GM12875 (cell line): ENCODE data around the gene SLC10A7.

Experiments used
- H3K4me3 ChIP-seq: one replicate; pipeline ENCODE4 v1.5.1; 2011; ENCODE audit warnings: low read depth, low read length, control low read depth
- TF ChIP-seq, protein P1 (sequence below): IDR thresholded peaks from 2 replicates; pipeline ENCODE4 v1.5.1; 2011; ENCODE audit warnings: low read depth, mild to moderate bottlenecking, control low read depth, inconsistent platforms, low read length, moderate library complexity, borderline replicate concordance; ENCODE audit not compliant: insufficient read depth

Gene SLC10A7

GRCh38 chr4:146338512-146338911 lies 183.2 kb downstream of the SLC10A7 start:
- no peak overlapping the region for H3K4me3 ChIP-seq
- TF ChIP-seq, protein P1, sequence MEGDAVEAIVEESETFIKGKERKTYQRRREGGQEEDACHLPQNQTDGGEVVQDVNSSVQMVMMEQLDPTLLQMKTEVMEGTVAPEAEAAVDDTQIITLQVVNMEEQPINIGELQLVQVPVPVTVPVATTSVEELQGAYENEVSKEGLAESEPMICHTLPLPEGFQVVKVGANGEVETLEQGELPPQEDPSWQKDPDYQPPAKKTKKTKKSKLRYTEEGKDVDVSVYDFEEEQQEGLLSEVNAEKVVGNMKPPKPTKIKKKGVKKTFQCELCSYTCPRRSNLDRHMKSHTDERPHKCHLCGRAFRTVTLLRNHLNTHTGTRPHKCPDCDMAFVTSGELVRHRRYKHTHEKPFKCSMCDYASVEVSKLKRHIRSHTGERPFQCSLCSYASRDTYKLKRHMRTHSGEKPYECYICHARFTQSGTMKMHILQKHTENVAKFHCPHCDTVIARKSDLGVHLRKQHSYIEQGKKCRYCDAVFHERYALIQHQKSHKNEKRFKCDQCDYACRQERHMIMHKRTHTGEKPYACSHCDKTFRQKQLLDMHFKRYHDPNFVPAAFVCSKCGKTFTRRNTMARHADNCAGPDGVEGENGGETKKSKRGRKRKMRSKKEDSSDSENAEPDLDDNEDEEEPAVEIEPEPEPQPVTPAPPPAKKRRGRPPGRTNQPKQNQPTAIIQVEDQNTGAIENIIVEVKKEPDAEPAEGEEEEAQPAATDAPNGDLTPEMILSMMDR: no peak

- TF ChIP-seq, protein P1: no peak
- no peak overlapping the region for H3K4me3 ChIP-seq
Measured at GRCh38 chr4:146336410-146336807, 185.3 kb downstream of the SLC10A7 start.

- H3K4me3 ChIP-seq: no peak overlapping the region
- TF ChIP-seq, protein P1: no peak
Measured at GRCh38 chr4:146335763-146336409, 185.9 kb downstream of the SLC10A7 start.

DNA sequence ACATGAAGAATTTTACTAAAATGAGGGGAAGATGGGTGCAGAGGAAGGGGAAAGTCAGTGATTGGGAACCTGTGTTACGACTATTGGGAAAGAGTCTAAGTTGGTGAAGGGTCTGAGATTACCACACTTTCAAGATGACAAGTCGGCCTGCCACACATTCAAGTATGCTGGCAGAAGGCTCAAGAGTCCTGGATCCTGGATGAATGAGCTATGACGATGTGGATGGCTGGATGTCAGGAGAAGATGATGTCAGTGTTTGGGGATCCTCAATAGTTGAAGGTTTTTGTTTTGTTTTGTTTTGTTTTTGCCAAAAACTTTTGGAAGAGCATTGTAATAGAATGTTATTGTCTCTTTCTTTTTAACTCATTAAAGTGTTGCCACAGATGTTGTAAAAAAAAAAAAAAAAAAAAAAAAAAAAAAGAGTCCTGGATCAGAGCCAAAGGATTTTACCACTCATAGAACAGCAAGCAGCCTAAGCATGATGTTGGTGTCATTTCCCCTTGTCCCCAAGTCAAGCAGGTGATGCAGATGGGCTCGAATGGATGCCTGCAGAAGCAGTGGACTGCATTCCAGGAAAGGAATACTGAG lies 186.8 kb downstream of the SLC10A7 start:
- TF ChIP-seq, protein P1: no peak
- no peak overlapping the region for H3K4me3 ChIP-seq

- H3K4me3 ChIP-seq: peak overlapping the region; percentile 14
- TF ChIP-seq, protein P1: no peak
Measured at GRCh38 chr4:146333895-146334262, 187.9 kb downstream of the SLC10A7 start.

DNA sequence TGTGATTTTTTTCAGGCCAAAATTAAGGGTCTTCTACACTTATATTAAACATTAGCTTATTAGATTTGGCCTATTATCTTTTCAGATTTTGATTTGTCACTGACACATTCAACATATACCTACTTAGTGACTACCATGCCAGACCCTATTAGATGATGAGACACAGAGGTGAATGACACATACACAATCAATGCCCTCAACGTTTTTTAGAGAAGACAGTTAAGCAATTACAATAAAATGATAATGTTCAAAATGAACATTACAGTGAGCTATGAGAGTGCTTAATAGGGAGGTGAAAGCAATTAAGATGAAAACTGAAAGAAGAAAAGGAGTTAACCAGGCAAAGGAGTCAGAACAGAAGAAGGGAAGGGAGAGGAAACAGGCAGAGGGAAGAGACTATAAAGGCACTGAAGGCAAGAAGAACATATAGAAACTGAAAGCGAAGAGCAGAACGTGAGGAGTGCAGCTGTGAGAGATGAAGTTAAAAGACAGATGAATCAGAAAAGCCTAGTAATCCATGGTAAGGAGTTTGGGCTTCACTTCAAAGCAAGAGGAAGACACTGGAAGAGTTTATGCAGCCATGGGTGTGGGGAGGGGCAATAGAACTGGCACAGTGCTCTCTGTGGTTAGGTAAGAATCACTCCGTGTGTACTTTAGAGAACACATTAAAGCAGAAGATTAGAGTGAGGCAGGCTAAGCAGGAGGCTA lies 188.4 kb downstream of the SLC10A7 start:
- H3K4me3 ChIP-seq: peak overlapping the region; percentile 14
- TF ChIP-seq, protein P1: no peak

DNA sequence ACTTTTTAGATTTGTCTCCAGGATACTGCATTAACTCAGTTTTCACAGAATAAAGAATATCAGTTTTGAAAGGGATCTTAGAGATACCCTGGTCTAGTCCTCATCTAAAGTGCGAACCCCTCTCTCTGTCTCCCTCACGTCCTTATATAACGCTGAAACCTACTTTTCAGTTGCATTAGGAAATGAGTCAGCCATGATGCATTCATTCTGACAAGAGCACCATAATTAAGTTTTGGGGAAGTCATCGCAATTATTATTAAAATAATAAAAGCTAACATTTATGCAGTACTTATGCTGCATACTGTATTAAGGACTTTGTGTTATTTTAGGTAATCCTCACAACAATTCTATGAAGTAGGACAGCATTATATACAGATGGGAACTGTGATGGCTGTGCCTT lies 191.3 kb downstream of the SLC10A7 start:
- H3K4me3 ChIP-seq: no peak overlapping the region
- TF ChIP-seq, protein P1: no peak
